KBM-7 (cell line): ENCODE measurements around the gene DDHD1.

Experiments used
- DNase-seq: peaks from one replicate; pipeline ENCODE4 v3.0.0-alpha.2; 2015
- in situ Hi-C: fragments of 300-500 bp; cut with MboI; formaldehyde crosslinking; loops from 2 replicates; pipeline ENCODE4 v1.14.3; 2020; ENCODE audit warnings: low sequenced_read_pairs, low pct_unique_long_range_greater_than_20kb, mixed read lengths

DDHD1 gene

GRCh38 chr14:53042480-53042879 lies 110.6 kb downstream of the DDHD1 start:
- DNase-seq, result no peak
- in situ Hi-C loops, result no loop called here

- in situ Hi-C loops, result no loop called here
- DNase-seq, result no peak
Measured at GRCh38 chr14:53041067-53041466, 112.1 kb downstream of the DDHD1 start.

GRCh38 chr14:53038629-53039028 lies 114.5 kb downstream of the DDHD1 start:
- no peak for DNase-seq

GRCh38 chr14:53037016-53037415 lies 116.1 kb downstream of the DDHD1 start:
- in situ Hi-C loops, result no loop called here
- DNase-seq, result no peak

More at GRCh38 chr14:53038629-53039028, 114.5 kb downstream of the DDHD1 start:
- in situ Hi-C loops, result no loop called here

- in situ Hi-C loops, result no loop called here
- DNase-seq, result no peak
Measured at GRCh38 chr14:53035336-53036210, 117.5 kb downstream of the DDHD1 start.

- in situ Hi-C loops, result no loop called here
- no peak for DNase-seq
Measured at GRCh38 chr14:53034688-53035230, 118.4 kb downstream of the DDHD1 start.

- in situ Hi-C loops, result no loop called here
- no peak for DNase-seq
Measured at GRCh38 chr14:53034036-53034435, 119.1 kb downstream of the DDHD1 start.

GRCh38 chr14:53032838-53033390 lies 120.2 kb downstream of the DDHD1 start:
- no peak for DNase-seq
- in situ Hi-C loops, result no loop called here

GRCh38 chr14:53032161-53032803 lies 120.8 kb downstream of the DDHD1 start:
- DNase-seq, result no peak
- in situ Hi-C loops, result no loop called here

GRCh38 chr14:53027562-53027961 lies 125.6 kb downstream of the DDHD1 start:
- DNase-seq, result no peak
- in situ Hi-C loops, result no loop called here

GRCh38 chr14:53027041-53027440 lies 126.1 kb downstream of the DDHD1 start:
- no peak for DNase-seq
- in situ Hi-C loops, result no loop called here

GRCh38 chr14:53023325-53023724 lies 129.8 kb downstream of the DDHD1 start:
- no peak for DNase-seq
- in situ Hi-C loops, result no loop called here

GRCh38 chr14:53022593-53022992 lies 130.5 kb downstream of the DDHD1 start:
- DNase-seq, result no peak
- in situ Hi-C loops, result no loop called here

GRCh38 chr14:53020193-53020932 lies 132.8 kb downstream of the DDHD1 start:
- DNase-seq, result no peak
- in situ Hi-C loops, result no loop called here

- DNase-seq, result no peak
- in situ Hi-C loops, result no loop called here
Measured at GRCh38 chr14:53019406-53019805, 133.7 kb downstream of the DDHD1 start.

GRCh38 chr14:53017837-53018236 lies 135.3 kb downstream of the DDHD1 start:
- in situ Hi-C loops, result no loop called here
- DNase-seq, result no peak

GRCh38 chr14:53016919-53017318 lies 136.2 kb downstream of the DDHD1 start:
- in situ Hi-C loops, result no loop called here

GRCh38 chr14:53016491-53016890 lies 136.6 kb downstream of the DDHD1 start:
- no peak for DNase-seq
- in situ Hi-C loops, result no loop called here

More at GRCh38 chr14:53016919-53017318, 136.2 kb downstream of the DDHD1 start:
- no peak for DNase-seq

- no peak for DNase-seq
- in situ Hi-C loops, result no loop called here
Measured at GRCh38 chr14:53011053-53011462, 142.1 kb downstream of the DDHD1 start.
